Heart right ventricle (tissue), 16 donors: ENCODE data around the gene POLRMT. TPM values are rescaled to one million over a fixed set of nuclear protein-coding genes. Genes with fewer than 3 reads are reported as not detected.

Source experiments
- ATAC-seq, 8 donors: fragments of 200-7000 bp; cut with Tn5 transposase; one replicate each; pipeline ENCODE4 v1.9.1; 2020; ENCODE audit warnings: mild to moderate bottlenecking in 8 of 8, moderate library complexity in 8 of 8, moderate number of reproducible peaks in 1 of 8
- DNase-seq, 2 donors: peaks; one replicate each; pipeline ENCODE4 v3.0.0-alpha.2; 2020
- H3K27ac ChIP-seq, 10 donors: fragments of 200-600 bp; sonication (generic) in 2 of 10; one replicate each; pipeline versions ENCODE4 v1.5.0 to v1.8.0; 2020 to 2022; ENCODE audit warnings: mild to moderate bottlenecking in 3 of 10
- H3K27me3 ChIP-seq, 7 donors: fragments of 200-600 bp; one replicate each; pipeline ENCODE4 v1.8.0; 2021 to 2022; ENCODE audit warnings: mild to moderate bottlenecking in 2 of 7
- H3K36me3 ChIP-seq, 9 donors: fragments of 200-600 bp; sonication (generic) in 1 of 9; one replicate each; pipeline versions ENCODE4 v1.5.0 to v1.8.0; 2020 to 2022; ENCODE audit warnings: mild to moderate bottlenecking in 2 of 9
- H3K4me1 ChIP-seq, 9 donors: fragments of 200-600 bp; sonication (generic) in 1 of 9; one replicate each; pipeline versions ENCODE4 v1.5.0 to v1.8.0; 2020 to 2022; ENCODE audit warnings: mild to moderate bottlenecking in 4 of 9
- H3K4me3 ChIP-seq, 10 donors: fragments of 200-600 bp; sonication (generic) in 2 of 10; one replicate each; pipeline versions ENCODE4 v1.5.0 to v1.8.0; 2020 to 2022; ENCODE audit warnings: mild to moderate bottlenecking in 7 of 10, moderate library complexity in 2 of 10
- H3K9me3 ChIP-seq, 11 donors: fragments of 200-600 bp in 10 of 11; sonication (generic) in 2 of 11; one replicate each; pipeline versions ENCODE4 v1.5.0 to v1.8.0; 2013 to 2022; ENCODE audit warnings: mild to moderate bottlenecking in 2 of 11, control low read depth in 1 of 11, moderate library complexity in 1 of 11
- WGBS, 2 donors: extraction: QIAGEN DNeasy Blood & Tissue Kit; methylation state at CpG; one replicate each; pipeline ENCODE4 v1.1.7; 2013; ENCODE audit warnings: inconsistent platforms in 1 of 2; 5-methylcytosine and 5-hydroxymethylcytosine counted together
- intact Hi-C, 10 donors: fragments of 100-400 bp; cut with DNase I; formaldehyde crosslinking; loops; one replicate each; pipeline versions ENCODE4 v1.11.1 to v1.14.2; 2022
- polyA plus RNA-seq, 2 donors: library from polyadenylated mRNA; stranded (reverse); fragments of 200-250 nt; gene quantifications; one replicate each; pipeline ENCODE4 v1.2.3, GENCODE V29; 2013
- total RNA-seq, 10 donors: library from RNA; stranded (reverse); fragmentation: NEBNext Ultra II Directional in 3 of 10; extraction: Animal tissue kit (Norgen Biotek cat#: 25700) in 3 of 10; gene quantifications; one replicate each; pipeline versions ENCODE4 v1.2.1 to v1.2.4, GENCODE V29; 2021 to 2023
- TF ChIP-seq, protein P1 (sequence below), 9 donors: fragments of 200-600 bp; sonication (generic) in 2 of 9; IDR thresholded peaks; one replicate each; pipeline versions ENCODE4 v1.5.0 to v1.8.0; 2021 to 2022; ENCODE audit warnings: antibody characterized with exemption in 9 of 9, mild to moderate bottlenecking in 5 of 9, moderate library complexity in 1 of 9
- donor health status: Arrhythmogenic right ventricular cardiomyopathy.
- donor health status: ischemic (EF 13 %, LVEDD 7.1; RV severe dilation, severe dysfunction).
- donor health status: healthy with polysubstance abuse.
- donor health status: DM: no; HTN: yes; CAD: no.
- donor health status: DM: no; HTN: no; CAD: no.
- donor health status: ischemic (EF 25% LVEDD 6.9; RV normal size, moderate dysfunction).
- donor health status: ischemic (EF 25% LVEDD 5.7; RV mildly dilated, moderate dysfunction).
- donor health status: healthy.
- donor health status: DM: yes; HTN: yes; CAD: no.
- donor health status: Ischemic cardiomyopathy.
- donor health status: ischemic (EF 35%, LVEDD 5.7; RV mildly dilated, moderate dysfunction).
- donor health status: nonischemic (EF 11% LVEDD 7.7; RV severe dilation, severe dysfunction).
- donor health status: DM: yes; HTN: yes; CAD: no.
- donor health status: PGD.
- donor health status: ischemic (EF 29% LVEDD 5.4; RV normal size, mild dysfunction).
- donor health status: nonischemic (EF 23%, LVEDD 6.1; RV moderate dilation, normal function).

Gene POLRMT
- total and polyA plus RNA-seq, 12 donors = 37.2 to 159 (median 45.3) TPM

DNA sequence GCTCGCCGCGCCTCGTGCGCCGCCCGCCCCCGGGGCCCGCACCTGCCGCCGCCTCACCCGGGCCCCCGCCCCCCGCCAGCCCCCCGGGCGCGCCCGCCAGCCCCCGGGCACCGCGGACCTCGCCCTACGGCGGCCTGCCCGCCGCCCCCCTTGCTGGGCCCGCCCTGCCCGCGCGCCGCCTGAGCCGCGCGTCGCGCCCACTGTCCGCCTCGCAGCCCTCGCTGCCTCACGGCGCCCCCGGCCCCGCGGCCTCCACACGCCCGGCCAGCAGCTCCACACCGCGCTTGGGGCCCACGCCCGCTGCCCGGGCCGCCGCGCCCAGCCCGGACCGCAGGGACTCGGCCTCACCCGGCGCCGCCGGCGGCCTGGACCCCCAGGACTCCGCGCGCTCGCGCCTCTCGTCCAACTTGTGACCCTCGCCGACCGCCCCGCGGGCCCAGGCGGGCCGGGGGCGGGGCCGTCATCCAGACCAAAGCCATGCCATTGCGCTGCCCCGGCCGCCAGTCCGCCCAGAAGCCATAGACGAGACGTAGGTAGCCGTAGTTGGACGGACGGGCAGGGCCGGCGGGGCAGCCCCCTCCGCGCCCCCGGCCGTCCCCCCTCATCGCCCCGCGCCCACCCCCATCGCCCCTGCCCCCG, 17.2 kb downstream of the POLRMT start:
- peaks cover 0 to 8% (median 3%) of the 10 kb centered on the region in 9 donors for H3K4me1 ChIP-seq
- TF ChIP-seq, protein P1, sequence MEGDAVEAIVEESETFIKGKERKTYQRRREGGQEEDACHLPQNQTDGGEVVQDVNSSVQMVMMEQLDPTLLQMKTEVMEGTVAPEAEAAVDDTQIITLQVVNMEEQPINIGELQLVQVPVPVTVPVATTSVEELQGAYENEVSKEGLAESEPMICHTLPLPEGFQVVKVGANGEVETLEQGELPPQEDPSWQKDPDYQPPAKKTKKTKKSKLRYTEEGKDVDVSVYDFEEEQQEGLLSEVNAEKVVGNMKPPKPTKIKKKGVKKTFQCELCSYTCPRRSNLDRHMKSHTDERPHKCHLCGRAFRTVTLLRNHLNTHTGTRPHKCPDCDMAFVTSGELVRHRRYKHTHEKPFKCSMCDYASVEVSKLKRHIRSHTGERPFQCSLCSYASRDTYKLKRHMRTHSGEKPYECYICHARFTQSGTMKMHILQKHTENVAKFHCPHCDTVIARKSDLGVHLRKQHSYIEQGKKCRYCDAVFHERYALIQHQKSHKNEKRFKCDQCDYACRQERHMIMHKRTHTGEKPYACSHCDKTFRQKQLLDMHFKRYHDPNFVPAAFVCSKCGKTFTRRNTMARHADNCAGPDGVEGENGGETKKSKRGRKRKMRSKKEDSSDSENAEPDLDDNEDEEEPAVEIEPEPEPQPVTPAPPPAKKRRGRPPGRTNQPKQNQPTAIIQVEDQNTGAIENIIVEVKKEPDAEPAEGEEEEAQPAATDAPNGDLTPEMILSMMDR (IDR thresholded peaks at IDR 0.05) = no peak
- no peak overlapping the region for H3K27ac ChIP-seq
- no peaks in the 10 kb centered on the region for H3K9me3 ChIP-seq
- DNase-seq (no peak), ATAC-seq (no peak)
- intact Hi-C loops = no loop called here
- peaks cover 0 to 8% (median 0%) of the 10 kb centered on the region in 7 donors for H3K27me3 ChIP-seq
- 14 to 19% methylated on average over 27 to 80 of the region's 97 CpGs for WGBS, 2 donors
- no peak overlapping the region for H3K4me3 ChIP-seq
- peaks cover 0 to 41% (median 29%) of the 10 kb centered on the region in 9 donors for H3K36me3 ChIP-seq

DNA sequence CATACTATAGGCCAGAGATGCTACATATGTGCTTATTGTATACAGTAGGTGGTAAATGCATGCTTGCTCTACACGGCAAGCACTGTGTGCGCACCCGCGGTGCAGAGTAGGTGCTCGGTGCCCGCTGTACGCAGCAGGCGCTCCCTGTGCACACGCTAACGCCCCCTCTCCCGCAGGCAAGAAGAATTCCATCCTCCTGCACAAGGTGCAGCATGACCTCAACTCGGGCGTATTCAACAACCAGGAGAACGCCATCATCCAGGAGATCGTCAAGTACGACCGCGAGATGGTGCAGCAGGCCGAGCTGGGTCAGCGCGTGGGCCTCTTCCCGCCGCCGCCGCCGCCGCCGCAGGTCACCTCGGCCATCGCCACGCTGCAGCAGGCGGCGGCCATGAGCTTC, 17.7 kb downstream of the POLRMT start:
- H3K27me3 ChIP-seq = peaks cover 0 to 8% (median 0%) of the 10 kb centered on the region in 7 donors
- no peak overlapping the region for H3K27ac ChIP-seq
- H3K4me3 ChIP-seq = no peak overlapping the region
- peaks cover 0 to 38% (median 26%) of the 10 kb centered on the region in 9 donors for H3K36me3 ChIP-seq
- TF ChIP-seq, protein P1 (IDR thresholded peaks at IDR 0.05) = peak in 2 of 9 donors; percentile 12 to 19
- no peak for DNase-seq
- no peak for ATAC-seq
- 31 to 36% methylated on average over 31 to 33 of the region's 33 CpGs for WGBS, 2 donors
- H3K4me1 ChIP-seq = peaks cover 0 to 13% (median 9%) of the 10 kb centered on the region in 9 donors
- intact Hi-C loops = no loop called here
- H3K9me3 ChIP-seq = no peaks in the 10 kb centered on the region

DNA sequence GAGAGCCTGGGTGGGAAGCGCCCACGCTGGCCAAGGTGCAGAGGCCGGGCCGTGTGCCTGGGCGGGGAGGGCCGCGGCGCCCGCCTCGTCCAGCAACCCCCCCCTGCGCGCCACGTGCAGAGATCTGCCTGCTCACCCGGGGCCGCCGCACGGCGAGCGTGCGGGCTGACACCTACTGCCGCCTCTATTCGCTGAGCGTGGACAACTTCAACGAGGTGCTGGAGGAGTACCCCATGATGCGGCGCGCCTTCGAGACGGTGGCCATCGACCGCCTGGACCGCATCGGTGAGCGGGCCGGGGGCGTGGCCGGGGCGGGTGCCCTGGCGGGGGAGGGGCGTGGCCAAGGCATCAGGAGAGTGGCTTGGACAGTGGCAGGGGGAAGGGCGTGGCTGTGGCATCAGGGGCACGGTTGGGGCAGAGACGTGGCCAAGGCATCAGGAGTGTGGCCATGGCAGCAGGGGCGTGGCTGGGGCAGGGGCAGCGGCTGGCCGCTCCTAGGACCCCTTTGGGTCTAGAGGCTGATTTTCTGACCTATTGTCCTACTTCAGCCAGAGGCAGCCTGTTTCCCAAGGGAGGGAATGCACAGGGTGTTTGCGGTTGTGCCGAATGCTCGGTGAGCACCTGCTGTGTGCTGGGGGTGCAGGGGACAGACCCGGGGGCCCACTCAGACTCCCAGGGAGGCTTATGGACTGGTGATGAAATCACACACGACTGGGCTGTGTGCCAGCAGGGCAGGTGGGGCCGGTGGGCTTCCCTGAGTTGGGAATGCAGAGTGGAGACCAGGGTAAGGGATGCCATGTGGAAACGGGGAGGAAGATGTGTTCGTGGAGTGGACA, 19.4 kb downstream of the POLRMT start:
- TF ChIP-seq, protein P1 (IDR thresholded peaks at IDR 0.05) = no peak
- no peak overlapping the region for H3K4me3 ChIP-seq
- H3K36me3 ChIP-seq = peaks cover 0 to 22% (median 12%) of the 10 kb centered on the region in 9 donors
- peaks cover 0 to 10% (median 0%) of the 10 kb centered on the region in 7 donors for H3K27me3 ChIP-seq
- no peaks in the 10 kb centered on the region for H3K9me3 ChIP-seq
- WGBS, 2 donors = 61 to 80% methylated on average over 48 to 54 of the region's 54 CpGs
- intact Hi-C loops = no loop called here
- ATAC-seq (no peak), DNase-seq (no peak)
- H3K4me1 ChIP-seq = peaks cover 0 to 28% (median 16%) of the 10 kb centered on the region in 9 donors
- H3K27ac ChIP-seq = no peak overlapping the region

DNA sequence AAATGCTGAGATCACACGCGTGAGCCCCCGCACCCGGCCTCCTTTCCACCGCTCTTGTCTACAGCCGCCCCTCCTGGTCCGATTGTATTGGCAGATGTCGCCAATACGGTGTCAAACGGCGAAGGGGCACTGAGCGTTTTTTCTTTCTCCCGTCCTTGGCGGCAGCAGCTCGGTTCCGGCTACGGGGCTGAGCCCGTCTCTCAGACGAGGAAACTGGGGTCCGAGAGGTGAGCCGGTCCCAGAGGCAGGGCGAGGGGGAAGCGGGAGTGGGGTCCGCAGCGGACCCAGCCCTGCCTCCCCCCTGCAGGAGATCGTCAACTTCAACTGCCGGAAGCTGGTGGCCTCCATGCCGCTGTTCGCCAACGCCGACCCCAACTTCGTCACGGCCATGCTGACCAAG, 20.4 kb downstream of the POLRMT start:
- peaks cover 0 to 32% (median 16%) of the 10 kb centered on the region in 9 donors for H3K4me1 ChIP-seq
- 77 to 90% methylated on average over 33 of the region's 33 CpGs for WGBS, 2 donors
- peaks cover 0 to 12% (median 2%) of the 10 kb centered on the region in 9 donors for H3K36me3 ChIP-seq
- intact Hi-C loops = no loop called here
- no peak overlapping the region for H3K4me3 ChIP-seq
- peaks cover 0 to 10% (median 0%) of the 10 kb centered on the region in 7 donors for H3K27me3 ChIP-seq
- ATAC-seq (no peak), DNase-seq (no peak)
- H3K9me3 ChIP-seq = no peaks in the 10 kb centered on the region
- no peak overlapping the region for H3K27ac ChIP-seq
- TF ChIP-seq, protein P1 (IDR thresholded peaks at IDR 0.05) = no peak
